ENCODE measurements around the gene CACNG4. TPM values are rescaled to one million over a fixed set of nuclear protein-coding genes. Genes with fewer than 3 reads are reported as not detected.

The CACNG4 gene
- total and polyA plus RNA-seq, 2 donors from 2014 or later: 0.26 to 0.31 TPM

GRCh38 chr17:66966704-66967418, 2.4 kb downstream of the CACNG4 start:
- peaks cover 14% of the 10 kb centered on the region for H3K27me3 ChIP-seq (ENCODE audit: control insufficient read depth, insufficient read depth, low read length)
- no peak for FAIRE-seq

GRCh38 chr17:66967837-66968543, 3.5 kb downstream of the CACNG4 start:
- Histone ChIP-seq H3K36me3 (ENCODE audit: control insufficient read depth in 2 of 3, insufficient read depth in 3 of 3, low read length in 3 of 3) (no peaks in the 10 kb centered on the region), H3K9me3 (ENCODE audit: control insufficient read depth in 2 of 3, insufficient read depth in 1 of 3, low read length in 3 of 3) (no peaks in the 10 kb centered on the region), H3K9ac (ENCODE audit: low read length in 3 of 3) (no peak overlapping the region), H3K27ac (ENCODE audit: low read depth in 2 of 2, low read length in 2 of 2) (no peak overlapping the region), H3K27me3 (ENCODE audit: control insufficient read depth, insufficient read depth, low read length) (peaks cover 14% of the 10 kb centered on the region), H3K4me1 (ENCODE audit: control insufficient read depth in 2 of 3, insufficient read depth in 2 of 3, low read depth in 1 of 3, low read length in 3 of 3) (peaks cover 0 to 14% (median 0%) of the 10 kb centered on the region in 3 donors), H3K4me3 (ENCODE audit: low read length in 3 of 3) (no peak overlapping the region)
- FAIRE-seq (no peak), DNase-seq (no peak)
- no peak for TF ChIP-seq CTCF (IDR thresholded peaks at IDR 0.05; ENCODE audit: borderline replicate concordance, extremely low read depth, insufficient read depth)
- intact Hi-C loops (cut with DNase I): no loop called here

More at GRCh38 chr17:66966704-66967418, 2.4 kb downstream of the CACNG4 start:
- Histone ChIP-seq H3K9me3 (ENCODE audit: control insufficient read depth in 2 of 3, insufficient read depth in 1 of 3, low read length in 3 of 3) (no peaks in the 10 kb centered on the region), H3K9ac (ENCODE audit: low read length in 3 of 3) (no peak overlapping the region), H3K27ac (ENCODE audit: low read depth in 2 of 2, low read length in 2 of 2) (no peak overlapping the region), H3K36me3 (ENCODE audit: control insufficient read depth in 2 of 3, insufficient read depth in 3 of 3, low read length in 3 of 3) (no peaks in the 10 kb centered on the region), H3K4me3 (ENCODE audit: low read length in 3 of 3) (no peak overlapping the region), H3K4me1 (ENCODE audit: control insufficient read depth in 2 of 3, insufficient read depth in 2 of 3, low read depth in 1 of 3, low read length in 3 of 3) (peaks cover 0 to 14% (median 0%) of the 10 kb centered on the region in 3 donors)
- intact Hi-C loops (cut with DNase I): no loop called here
- DNase-seq: no peak
- TF ChIP-seq CTCF (IDR thresholded peaks at IDR 0.05; ENCODE audit: borderline replicate concordance, extremely low read depth, insufficient read depth): no peak

GRCh38 chr17:66968916-66969315, 4.4 kb downstream of the CACNG4 start:
- peaks cover 8% of the 10 kb centered on the region for H3K27me3 ChIP-seq (ENCODE audit: control insufficient read depth, insufficient read depth, low read length)
- H3K4me3 ChIP-seq (ENCODE audit: low read length in 3 of 3): no peak overlapping the region
- H3K36me3 ChIP-seq (ENCODE audit: control insufficient read depth in 2 of 3, insufficient read depth in 3 of 3, low read length in 3 of 3): no peaks in the 10 kb centered on the region
- H3K4me1 ChIP-seq (ENCODE audit: control insufficient read depth in 2 of 3, insufficient read depth in 2 of 3, low read depth in 1 of 3, low read length in 3 of 3): peaks cover 0 to 14% (median 0%) of the 10 kb centered on the region in 3 donors
- no peaks in the 10 kb centered on the region for H3K9me3 ChIP-seq (ENCODE audit: control insufficient read depth in 2 of 3, insufficient read depth in 1 of 3, low read length in 3 of 3)
- no peak for FAIRE-seq
- TF ChIP-seq CTCF (IDR thresholded peaks at IDR 0.05; ENCODE audit: borderline replicate concordance, extremely low read depth, insufficient read depth): no peak
- no peak for DNase-seq
- no peak overlapping the region for H3K9ac ChIP-seq (ENCODE audit: low read length in 3 of 3)
- no peak overlapping the region for H3K27ac ChIP-seq (ENCODE audit: low read depth in 2 of 2, low read length in 2 of 2)
- intact Hi-C loops (cut with DNase I): no loop called here
